Tibial nerve (tissue), 4 donors: Measurements from ENCODE around the gene FASLG.

Experiments used
- CTCF ChIP-seq, 5 experiments: fragments of 200-600 bp in 3 of 5; fragments of 450-650 bp in 2 of 5; sonication (generic) in 3 of 5; IDR thresholded peaks; one replicate each; pipeline ENCODE4 v1.5.1; 2016 to 2019; ENCODE audit warnings: antibody characterized with exemption in 5 of 5, mild to moderate bottlenecking in 3 of 5, moderate library complexity in 2 of 5
- EP300 ChIP-seq, 2 donors: sonication (generic); formaldehyde crosslinking; IDR thresholded peaks; one replicate each; pipeline ENCODE4 v1.6.1; 2017; ENCODE audit warnings: antibody characterized with exemption in 2 of 2, mild to moderate bottlenecking in 1 of 2

GRCh38 chr1:172704420-172705210 lies 45.7 kb downstream of the FASLG start:
- no peak for TF ChIP-seq CTCF (IDR thresholded peaks at IDR 0.05)
- TF ChIP-seq EP300 (IDR thresholded peaks at IDR 0.05), result no peak
